ENCODE measurements around the gene CLRN3.
A peak's percentile ranks its signal among the peaks of the same experiment; 100 is the strongest.

The CLRN3 gene

DNA sequence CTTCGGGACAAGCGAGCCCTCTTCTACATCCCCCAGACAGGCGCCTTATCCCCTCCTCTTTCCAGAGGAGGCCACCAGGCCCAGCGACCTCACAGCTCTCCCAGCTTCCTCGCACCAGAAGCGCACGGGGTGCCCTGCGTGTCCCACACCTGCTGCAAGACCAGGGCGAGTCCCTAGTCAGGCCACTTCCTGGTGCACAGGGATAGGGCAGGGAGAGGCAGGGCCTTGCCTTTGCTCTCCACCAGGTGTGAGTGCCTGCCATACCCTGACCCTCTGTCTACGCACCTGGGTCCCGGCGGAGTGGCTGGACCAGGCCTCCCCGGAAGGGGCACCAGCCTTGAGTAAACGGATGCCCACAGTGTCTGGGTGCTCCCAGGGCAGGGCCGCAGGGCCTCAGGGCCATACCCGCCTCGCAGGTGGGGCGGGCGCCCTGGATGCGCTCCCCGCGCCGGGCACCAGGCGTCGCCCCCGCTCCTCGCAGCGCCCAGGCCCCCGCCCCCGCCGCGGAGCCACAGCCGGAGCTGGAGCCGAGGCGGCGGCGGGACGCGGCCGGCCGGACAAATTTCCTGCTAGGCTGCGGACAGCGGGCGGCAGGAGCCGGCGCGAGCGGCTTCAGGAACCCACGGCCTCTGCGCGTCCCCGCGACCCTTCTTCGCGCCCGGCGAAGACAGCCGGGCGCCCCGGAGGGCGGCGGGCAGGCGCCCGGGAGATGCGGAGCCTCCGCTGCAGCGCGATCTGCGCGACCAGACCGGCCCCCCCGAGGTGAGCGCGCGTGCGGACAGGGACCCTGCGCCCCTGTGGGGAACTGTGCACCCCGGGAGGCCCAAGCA lies 14.0 kb upstream of the CLRN3 start, which contains the start of gene PTPRE:
Gene PTPRE (plus strand): TSS at position 556 of the 830 bp plus-strand sequence. CDS start 133,779 bp downstream, outside the sequence.
- CTCF ChIA-PET = interaction anchor here (0.6 to 3.7 kb wide), 29 partner anchors 9 to 766 kb away, joined by 3 to 154 read pairs (median 4); partner anchors contain the start of gene CLRN3
- H3K4me1 ChIP-seq (ENCODE audit: control insufficient read depth, insufficient read depth, low read length) = no peaks in the 10 kb centered on the region
- no peaks in the 10 kb centered on the region for H3K36me3 ChIP-seq (ENCODE audit: control insufficient read depth in 2 of 2, insufficient read depth in 1 of 2, low read length in 2 of 2)
- H3K4me3 ChIP-seq (ENCODE audit: low read depth, low read length) = peak within 1 kb of the TSS; percentile 49
- TF ChIP-seq ZBTB48 (tag by site-specific recombination; IDR thresholded peaks at IDR 0.05) = peak; percentile 30; the same call in 1 of the 2 replicates
- no peak for TF ChIP-seq ZNF621 (tag by site-specific recombination; IDR thresholded peaks at IDR 0.05)
- TF ChIP-seq ZNF350 (tag by site-specific recombination; IDR thresholded peaks at IDR 0.05) = no peak
- TF ChIP-seq, protein P1, sequence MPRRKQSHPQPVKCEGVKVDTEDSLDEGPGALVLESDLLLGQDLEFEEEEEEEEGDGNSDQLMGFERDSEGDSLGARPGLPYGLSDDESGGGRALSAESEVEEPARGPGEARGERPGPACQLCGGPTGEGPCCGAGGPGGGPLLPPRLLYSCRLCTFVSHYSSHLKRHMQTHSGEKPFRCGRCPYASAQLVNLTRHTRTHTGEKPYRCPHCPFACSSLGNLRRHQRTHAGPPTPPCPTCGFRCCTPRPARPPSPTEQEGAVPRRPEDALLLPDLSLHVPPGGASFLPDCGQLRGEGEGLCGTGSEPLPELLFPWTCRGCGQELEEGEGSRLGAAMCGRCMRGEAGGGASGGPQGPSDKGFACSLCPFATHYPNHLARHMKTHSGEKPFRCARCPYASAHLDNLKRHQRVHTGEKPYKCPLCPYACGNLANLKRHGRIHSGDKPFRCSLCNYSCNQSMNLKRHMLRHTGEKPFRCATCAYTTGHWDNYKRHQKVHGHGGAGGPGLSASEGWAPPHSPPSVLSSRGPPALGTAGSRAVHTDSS (tag by site-specific recombination; IDR thresholded peaks at IDR 0.05) = no peak
- TF ChIP-seq PBX3 (CRISPR knock-in tag; IDR thresholded peaks at IDR 0.05) = 0 out of 2 replicates have a peak, but pooled peaks have one; percentile 21
- TF ChIP-seq, protein P2, sequence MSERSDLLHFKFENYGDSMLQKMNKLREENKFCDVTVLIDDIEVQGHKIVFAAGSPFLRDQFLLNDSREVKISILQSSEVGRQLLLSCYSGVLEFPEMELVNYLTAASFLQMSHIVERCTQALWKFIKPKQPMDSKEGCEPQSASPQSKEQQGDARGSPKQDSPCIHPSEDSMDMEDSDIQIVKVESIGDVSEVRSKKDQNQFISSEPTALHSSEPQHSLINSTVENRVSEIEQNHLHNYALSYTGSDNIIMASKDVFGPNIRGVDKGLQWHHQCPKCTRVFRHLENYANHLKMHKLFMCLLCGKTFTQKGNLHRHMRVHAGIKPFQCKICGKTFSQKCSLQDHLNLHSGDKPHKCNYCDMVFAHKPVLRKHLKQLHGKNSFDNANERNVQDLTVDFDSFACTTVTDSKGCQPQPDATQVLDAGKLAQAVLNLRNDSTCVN (tag by site-specific recombination; optimal IDR thresholded peaks at IDR 0.05) = peak; percentile 37
- TF ChIP-seq, protein P3, sequence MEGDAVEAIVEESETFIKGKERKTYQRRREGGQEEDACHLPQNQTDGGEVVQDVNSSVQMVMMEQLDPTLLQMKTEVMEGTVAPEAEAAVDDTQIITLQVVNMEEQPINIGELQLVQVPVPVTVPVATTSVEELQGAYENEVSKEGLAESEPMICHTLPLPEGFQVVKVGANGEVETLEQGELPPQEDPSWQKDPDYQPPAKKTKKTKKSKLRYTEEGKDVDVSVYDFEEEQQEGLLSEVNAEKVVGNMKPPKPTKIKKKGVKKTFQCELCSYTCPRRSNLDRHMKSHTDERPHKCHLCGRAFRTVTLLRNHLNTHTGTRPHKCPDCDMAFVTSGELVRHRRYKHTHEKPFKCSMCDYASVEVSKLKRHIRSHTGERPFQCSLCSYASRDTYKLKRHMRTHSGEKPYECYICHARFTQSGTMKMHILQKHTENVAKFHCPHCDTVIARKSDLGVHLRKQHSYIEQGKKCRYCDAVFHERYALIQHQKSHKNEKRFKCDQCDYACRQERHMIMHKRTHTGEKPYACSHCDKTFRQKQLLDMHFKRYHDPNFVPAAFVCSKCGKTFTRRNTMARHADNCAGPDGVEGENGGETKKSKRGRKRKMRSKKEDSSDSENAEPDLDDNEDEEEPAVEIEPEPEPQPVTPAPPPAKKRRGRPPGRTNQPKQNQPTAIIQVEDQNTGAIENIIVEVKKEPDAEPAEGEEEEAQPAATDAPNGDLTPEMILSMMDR (tag by site-specific recombination; IDR thresholded peaks at IDR 0.05) = peak; percentile 61
- TF ChIP-seq ZNF133 (tag by site-specific recombination; IDR thresholded peaks at IDR 0.05) = no peak
- TF ChIP-seq MYNN (tag by site-specific recombination; IDR thresholded peaks at IDR 0.05; ENCODE audit: borderline replicate concordance) = no peak
- no peak for TF ChIP-seq ZNF211 (tag by site-specific recombination; IDR thresholded peaks at IDR 0.05; ENCODE audit: low read depth)
- TF ChIP-seq ZBTB21 (tag by site-specific recombination; IDR thresholded peaks at IDR 0.05) = no peak
- TF ChIP-seq, protein P4, sequence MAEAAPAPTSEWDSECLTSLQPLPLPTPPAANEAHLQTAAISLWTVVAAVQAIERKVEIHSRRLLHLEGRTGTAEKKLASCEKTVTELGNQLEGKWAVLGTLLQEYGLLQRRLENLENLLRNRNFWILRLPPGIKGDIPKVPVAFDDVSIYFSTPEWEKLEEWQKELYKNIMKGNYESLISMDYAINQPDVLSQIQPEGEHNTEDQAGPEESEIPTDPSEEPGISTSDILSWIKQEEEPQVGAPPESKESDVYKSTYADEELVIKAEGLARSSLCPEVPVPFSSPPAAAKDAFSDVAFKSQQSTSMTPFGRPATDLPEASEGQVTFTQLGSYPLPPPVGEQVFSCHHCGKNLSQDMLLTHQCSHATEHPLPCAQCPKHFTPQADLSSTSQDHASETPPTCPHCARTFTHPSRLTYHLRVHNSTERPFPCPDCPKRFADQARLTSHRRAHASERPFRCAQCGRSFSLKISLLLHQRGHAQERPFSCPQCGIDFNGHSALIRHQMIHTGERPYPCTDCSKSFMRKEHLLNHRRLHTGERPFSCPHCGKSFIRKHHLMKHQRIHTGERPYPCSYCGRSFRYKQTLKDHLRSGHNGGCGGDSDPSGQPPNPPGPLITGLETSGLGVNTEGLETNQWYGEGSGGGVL (tag by site-specific recombination; IDR thresholded peaks at IDR 0.05) = no peak
- TF ChIP-seq ZBTB6 (tag by site-specific recombination; IDR thresholded peaks at IDR 0.05) = peak; percentile 44; the same call in 1 of the 2 replicates
- TF ChIP-seq HIC1 (tag by site-specific recombination; IDR thresholded peaks at IDR 0.05) = peak; percentile 41; the same call in 1 of the 2 replicates
- peak; percentile 68; the same call in 1 of the 2 replicates for TF ChIP-seq ZBTB8A (tag by site-specific recombination; IDR thresholded peaks at IDR 0.05)
- TF ChIP-seq ZSCAN23 (tag by site-specific recombination; IDR thresholded peaks at IDR 0.05) = no peak
- no peak for TF ChIP-seq ZNF529 (tag by site-specific recombination; IDR thresholded peaks at IDR 0.05; ENCODE audit: insufficient replicate concordance)
- TF ChIP-seq ZSCAN30 (tag by site-specific recombination; IDR thresholded peaks at IDR 0.05) = peak; percentile 32; the same call in 1 of the 2 replicates
- TF ChIP-seq PATZ1 (tag by site-specific recombination; IDR thresholded peaks at IDR 0.05) = peak; percentile 31; the same call in 1 of the 2 replicates
- no peak within 1 kb of the TSS; the same call in 1 of the 2 replicates for H3K27ac ChIP-seq (ENCODE audit: extremely low read depth, low read depth, low read length)
- H3K9me3 ChIP-seq (ENCODE audit: control insufficient read depth, insufficient read depth, low read depth, low read length) = no peaks in the 10 kb centered on the region; the same call in 1 of the 2 replicates
- POLR2A ChIA-PET = no interaction called here

All from HEK293 (cell line).